ENCODE data around the gene ERN2. TPM values are rescaled to one million over a fixed set of nuclear protein-coding genes. Genes with fewer than 3 reads are reported as not detected.
"Not testable (repeated sequence)": the region's sequence is repeated elsewhere in the genome, so short reads cannot be mapped to it uniquely, and the experiment has no call there.

ERN2 gene
- total RNA-seq, 1 donor from 2014 or later, result not detected

DNA sequence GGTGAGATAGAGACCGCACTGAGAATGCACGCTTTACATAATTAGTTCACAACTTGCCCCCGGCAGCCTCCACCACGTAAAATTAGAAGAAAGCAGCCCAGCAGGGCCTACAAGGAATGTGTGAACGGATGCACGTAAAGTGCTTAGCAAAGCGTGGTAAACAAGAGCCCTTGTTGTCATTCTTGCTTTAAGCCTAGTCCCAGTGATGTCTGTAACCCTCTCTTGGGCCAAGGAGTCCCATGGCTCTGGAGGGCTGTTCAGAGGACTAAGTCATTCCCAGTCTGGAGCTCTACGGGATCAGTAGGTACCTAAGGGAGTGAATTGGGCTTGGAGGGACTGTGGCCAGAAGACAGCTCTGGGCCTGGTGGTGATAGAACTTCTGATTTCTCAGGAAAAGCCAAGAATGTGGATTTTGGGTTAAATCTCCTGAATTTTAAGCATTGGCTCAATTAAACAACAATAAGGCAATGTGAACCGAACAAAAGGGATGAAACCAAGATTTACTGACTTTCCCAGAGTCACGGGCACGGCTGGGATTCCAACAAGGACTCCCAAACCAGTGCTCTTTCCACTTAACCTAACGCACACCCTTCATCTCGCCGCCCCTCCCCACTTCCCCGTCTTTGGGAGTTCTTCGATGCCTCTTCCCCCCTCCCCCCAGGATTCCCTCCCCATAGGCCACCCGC is 41.0 kb upstream of the ERN2 start:
- no peak for DNase-seq (ENCODE audit: low read depth)
- H3K36me3 ChIP-seq (ENCODE audit: control insufficient read depth, insufficient read depth, low read length), result no peaks in the 10 kb centered on the region
- no peak overlapping the region for H3K4me3 ChIP-seq (ENCODE audit: low read depth, low read length)
- peaks cover 22% of the 10 kb centered on the region for H3K27me3 ChIP-seq (ENCODE audit: control insufficient read depth, insufficient read depth, low read length)
- TF ChIP-seq, protein P1, sequence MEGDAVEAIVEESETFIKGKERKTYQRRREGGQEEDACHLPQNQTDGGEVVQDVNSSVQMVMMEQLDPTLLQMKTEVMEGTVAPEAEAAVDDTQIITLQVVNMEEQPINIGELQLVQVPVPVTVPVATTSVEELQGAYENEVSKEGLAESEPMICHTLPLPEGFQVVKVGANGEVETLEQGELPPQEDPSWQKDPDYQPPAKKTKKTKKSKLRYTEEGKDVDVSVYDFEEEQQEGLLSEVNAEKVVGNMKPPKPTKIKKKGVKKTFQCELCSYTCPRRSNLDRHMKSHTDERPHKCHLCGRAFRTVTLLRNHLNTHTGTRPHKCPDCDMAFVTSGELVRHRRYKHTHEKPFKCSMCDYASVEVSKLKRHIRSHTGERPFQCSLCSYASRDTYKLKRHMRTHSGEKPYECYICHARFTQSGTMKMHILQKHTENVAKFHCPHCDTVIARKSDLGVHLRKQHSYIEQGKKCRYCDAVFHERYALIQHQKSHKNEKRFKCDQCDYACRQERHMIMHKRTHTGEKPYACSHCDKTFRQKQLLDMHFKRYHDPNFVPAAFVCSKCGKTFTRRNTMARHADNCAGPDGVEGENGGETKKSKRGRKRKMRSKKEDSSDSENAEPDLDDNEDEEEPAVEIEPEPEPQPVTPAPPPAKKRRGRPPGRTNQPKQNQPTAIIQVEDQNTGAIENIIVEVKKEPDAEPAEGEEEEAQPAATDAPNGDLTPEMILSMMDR (IDR thresholded peaks at IDR 0.05; ENCODE audit: insufficient read depth, low read length, poor library complexity, severe bottlenecking), result no peak

DNA sequence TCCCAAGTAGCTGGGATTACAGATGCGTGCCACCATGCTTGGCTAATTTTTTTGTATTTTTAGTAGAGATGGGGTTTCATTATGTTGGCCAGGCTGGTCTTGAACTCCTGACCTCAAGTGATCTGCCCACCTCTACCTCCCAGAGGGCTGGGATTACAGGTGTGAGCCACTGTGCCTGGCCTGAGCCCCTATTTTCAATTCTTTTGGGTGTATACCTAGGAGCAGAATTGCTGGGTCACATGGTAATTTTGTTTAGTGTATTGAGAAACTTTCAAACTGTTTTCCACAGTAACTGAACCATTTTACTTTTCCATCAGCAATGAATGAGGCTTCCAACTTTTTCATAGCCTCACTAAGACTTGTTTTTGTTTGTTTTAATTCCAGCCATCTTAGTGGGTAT is 38.0 kb upstream of the ERN2 start:
- H3K36me3 ChIP-seq (ENCODE audit: control insufficient read depth, insufficient read depth, low read length); H3K4me3 ChIP-seq (ENCODE audit: low read depth, low read length); DNase-seq (ENCODE audit: low read depth): not testable (repeated sequence)
- H3K27me3 ChIP-seq (ENCODE audit: control insufficient read depth, insufficient read depth, low read length), result peaks cover 21% of the 10 kb centered on the region

DNA sequence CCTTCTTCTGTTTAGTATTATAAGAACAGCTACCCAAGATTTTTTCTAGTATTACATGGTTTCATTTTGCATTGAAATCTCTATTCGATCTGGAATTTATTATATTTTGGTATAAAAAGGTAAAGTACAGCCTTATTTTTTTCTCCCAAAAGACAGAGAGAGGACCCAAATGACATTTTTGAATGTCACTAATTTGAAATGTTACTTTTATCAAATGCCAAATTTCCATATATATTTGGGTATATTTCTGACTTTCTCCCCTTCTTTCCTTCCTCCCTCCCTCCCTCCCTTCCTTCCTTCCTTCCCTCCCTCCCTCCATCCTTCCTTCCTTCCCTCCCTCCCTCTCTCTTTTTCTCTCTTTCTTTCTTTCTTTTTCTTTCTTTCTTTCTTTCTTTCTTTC is 35.6 kb upstream of the ERN2 start:
- DNase-seq (ENCODE audit: low read depth), result no peak
- TF ChIP-seq, protein P1 (IDR thresholded peaks at IDR 0.05; ENCODE audit: insufficient read depth, low read length, poor library complexity, severe bottlenecking), result no peak
- H3K36me3 ChIP-seq (ENCODE audit: control insufficient read depth, insufficient read depth, low read length), result no peaks in the 10 kb centered on the region
- no peaks in the 10 kb centered on the region for H3K27me3 ChIP-seq (ENCODE audit: control insufficient read depth, insufficient read depth, low read length)
- no peak overlapping the region for H3K4me3 ChIP-seq (ENCODE audit: low read depth, low read length)

DNA sequence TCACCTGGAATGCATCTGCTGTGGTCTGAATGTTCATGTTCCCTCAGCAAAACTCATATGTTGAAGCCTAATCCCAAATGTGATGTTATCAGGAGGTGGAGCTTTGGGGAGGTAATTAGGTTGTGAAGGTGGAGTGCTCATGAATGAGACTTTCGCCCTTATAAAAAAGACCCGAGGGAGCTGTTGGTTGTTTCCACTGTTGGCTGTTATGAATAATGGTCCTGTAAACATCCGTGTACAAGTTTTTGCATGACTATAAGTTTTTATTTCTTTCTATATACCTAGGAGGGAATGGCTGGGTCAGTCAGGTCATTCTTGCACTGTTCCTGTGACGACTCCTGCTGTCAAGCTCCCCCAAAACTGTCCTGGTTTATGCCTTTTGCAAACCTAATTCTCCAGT is 32.2 kb upstream of the ERN2 start:
- no peak overlapping the region for H3K4me3 ChIP-seq (ENCODE audit: low read depth, low read length)
- no peak for DNase-seq (ENCODE audit: low read depth)
- H3K27me3 ChIP-seq (ENCODE audit: control insufficient read depth, insufficient read depth, low read length), result no peaks in the 10 kb centered on the region
- H3K36me3 ChIP-seq (ENCODE audit: control insufficient read depth, insufficient read depth, low read length), result no peaks in the 10 kb centered on the region
- TF ChIP-seq, protein P1 (IDR thresholded peaks at IDR 0.05; ENCODE audit: insufficient read depth, low read length, poor library complexity, severe bottlenecking), result no peak

DNA sequence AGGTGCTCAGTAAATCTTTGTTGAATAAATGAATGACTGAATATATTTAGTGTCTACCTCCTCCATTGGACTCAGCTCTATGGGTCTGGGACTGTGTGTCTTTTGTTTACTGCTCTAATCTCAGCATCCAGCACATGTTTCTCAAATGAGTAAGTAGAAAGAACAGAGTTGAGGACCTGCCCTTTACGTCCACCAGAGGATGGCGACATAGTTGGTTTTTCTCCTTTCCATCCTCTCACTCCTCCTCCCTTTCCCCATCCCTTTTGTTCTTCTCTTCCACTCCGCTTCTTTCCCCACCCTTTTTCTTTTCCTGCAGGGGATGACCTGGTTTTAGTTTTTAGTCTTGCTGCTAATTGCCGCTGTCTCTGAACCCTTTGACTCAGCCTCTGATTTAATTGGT is 29.7 kb upstream of the ERN2 start:
- TF ChIP-seq, protein P1 (IDR thresholded peaks at IDR 0.05; ENCODE audit: insufficient read depth, low read length, poor library complexity, severe bottlenecking), result no peak
- Histone ChIP-seq H3K36me3 (ENCODE audit: control insufficient read depth, insufficient read depth, low read length) (no peaks in the 10 kb centered on the region), H3K27me3 (ENCODE audit: control insufficient read depth, insufficient read depth, low read length) (no peaks in the 10 kb centered on the region), H3K4me3 (ENCODE audit: low read depth, low read length) (no peak overlapping the region)
- DNase-seq (ENCODE audit: low read depth), result no peak

DNA sequence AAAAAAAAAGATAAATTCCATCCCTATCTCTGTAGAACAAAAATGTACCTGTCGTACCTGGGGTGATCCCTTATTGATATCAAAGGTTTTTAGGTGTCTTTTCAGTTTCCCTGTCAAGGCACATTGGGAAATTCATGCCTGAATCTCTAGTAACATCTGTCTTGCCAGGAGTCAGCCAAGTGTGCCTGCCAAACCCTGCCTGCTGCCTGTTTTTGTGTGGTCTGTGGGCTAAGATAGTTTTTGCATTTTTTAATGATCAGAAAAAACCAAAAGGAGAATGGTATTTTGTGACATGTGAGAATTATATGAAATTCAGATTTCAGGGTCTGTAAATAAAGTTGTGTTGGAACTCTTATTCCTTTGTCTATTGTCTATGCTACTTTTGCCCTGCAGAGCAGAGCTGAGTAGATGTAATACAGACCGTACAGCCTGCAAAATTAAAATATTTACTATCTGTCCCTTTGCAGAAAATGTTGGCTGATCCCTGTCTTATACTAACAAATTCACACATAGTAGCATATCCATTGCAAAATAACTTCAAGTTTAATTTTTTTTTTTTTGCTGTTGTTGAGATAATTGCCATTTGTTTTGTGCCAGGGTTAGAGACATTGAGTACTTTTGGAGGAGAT is 28.8 kb upstream of the ERN2 start:
- Histone ChIP-seq H3K4me3 (ENCODE audit: low read depth, low read length) (no peak overlapping the region), H3K36me3 (ENCODE audit: control insufficient read depth, insufficient read depth, low read length) (no peaks in the 10 kb centered on the region), H3K27me3 (ENCODE audit: control insufficient read depth, insufficient read depth, low read length) (no peaks in the 10 kb centered on the region)
- TF ChIP-seq, protein P1 (IDR thresholded peaks at IDR 0.05; ENCODE audit: insufficient read depth, low read length, poor library complexity, severe bottlenecking), result no peak
- DNase-seq (ENCODE audit: low read depth), result no peak

Measured in kidney epithelial cell (primary cell).